SK-N-SH (cell line): ENCODE results near the gene OR13J1. TPM values are rescaled to one million over a fixed set of nuclear protein-coding genes. Genes with fewer than 3 reads are reported as not detected.

Experiments used
- CTCF ChIA-PET: fragments of 300-600, 350-600 bp; formaldehyde crosslinking; extraction: SDS; loops from one replicate; lab custom pipeline; 2021; lab: Yijun Ruan, JAX
- POLR2A ChIA-PET: fragments of 350-600 bp; sonication (Branson Sonifier 250); formaldehyde crosslinking; extraction: SDS; loops from one replicate; lab custom pipeline; 2020; ENCODE audit warnings: antibody characterized with exemption, inconsistent platforms; lab: Yijun Ruan, JAX
- DNase-seq: peaks from one replicate; pipeline ENCODE4 v3.0.0; 2012
- H2AFZ ChIP-seq: fragments of 200-600 bp; sonication (generic); 2 replicates; pipeline ENCODE4 v1.8.1; 2016; ENCODE audit warnings: antibody characterized with exemption, mild to moderate bottlenecking, low read depth
- H3F3A ChIP-seq: fragments of 200-600 bp; sonication (generic); replicated peaks from 2 replicates; pipeline ENCODE3; 2016; ENCODE audit warnings: antibody characterized with exemption, mild to moderate bottlenecking; ENCODE audit not compliant: insufficient read depth
- H3K27ac ChIP-seq, 2 experiments: fragments of 200-500 bp in 1 of 2; fragments of 200-600 bp in 1 of 2; sonication (Bioruptor generic) in 1 of 2; sonication (generic), shearing (Covaris generic) in 1 of 2; 2 replicates each; pipeline versions ENCODE4 v1.5.1 to v1.6.1; 2014 to 2016; ENCODE audit warnings: low read depth in 2 of 2, inconsistent platforms in 1 of 2, low read length in 1 of 2, mild to moderate bottlenecking in 1 of 2, mixed read lengths in 1 of 2
- H3K27me3 ChIP-seq: fragments of 200-600 bp; sonication (generic), shearing (Covaris generic); 2 replicates; pipeline ENCODE4 v1.6.1; 2016; ENCODE audit warnings: mixed run types; ENCODE audit not compliant: insufficient read depth
- H3K36me3 ChIP-seq, 2 experiments: fragments of 200-500 bp in 1 of 2; fragments of 200-600 bp in 1 of 2; sonication (Bioruptor generic) in 1 of 2; sonication (generic) in 1 of 2; replicated peaks in 1 of 2; 2 replicates each; pipeline versions ENCODE3 to v1.5.1; 2014 to 2016; ENCODE audit warnings: low read length in 1 of 2, mild to moderate bottlenecking in 1 of 2; ENCODE audit not compliant: insufficient read depth in 2 of 2, control insufficient read depth in 1 of 2
- H3K4me1 ChIP-seq, 2 experiments: fragments of 200-500 bp in 1 of 2; fragments of 200-600 bp in 1 of 2; sonication (Bioruptor generic) in 1 of 2; sonication (generic), shearing (Covaris generic) in 1 of 2; 2 replicates each; pipeline versions ENCODE4 v1.5.1 to v1.6.1; 2014 to 2016; ENCODE audit warnings: low read depth in 1 of 2, low read length in 1 of 2, mixed run types in 1 of 2; ENCODE audit not compliant: insufficient read depth in 2 of 2, control insufficient read depth in 1 of 2
- H3K4me2 ChIP-seq: fragments of 200-600 bp; sonication (generic), shearing (Covaris generic); 2 replicates; pipeline ENCODE4 v1.6.1; 2017; ENCODE audit warnings: mixed run types
- H3K4me3 ChIP-seq, 2 experiments: fragments of 200-500 bp in 1 of 2; fragments of 200-600 bp in 1 of 2; sonication (Bioruptor generic) in 1 of 2; sonication (generic), shearing (Covaris generic) in 1 of 2; 2 replicates each; pipeline versions ENCODE4 v1.5.1 to v1.8.1; 2014 to 2016; ENCODE audit warnings: low read depth in 2 of 2, inconsistent platforms in 1 of 2, low read length in 1 of 2, mild to moderate bottlenecking in 1 of 2, mixed read lengths in 1 of 2, moderate library complexity in 1 of 2
- H3K79me2 ChIP-seq: fragments of 200-600 bp; sonication (generic); 2 replicates; pipeline ENCODE4 v1.8.1; 2017; ENCODE audit warnings: mild to moderate bottlenecking; ENCODE audit not compliant: insufficient read depth
- H3K9ac ChIP-seq: fragments of 200-600 bp; sonication (generic); 2 replicates; pipeline ENCODE4 v1.6.1; 2017; ENCODE audit warnings: mixed run types
- H3K9me2 ChIP-seq: fragments of 200-600 bp; sonication (generic); 2 replicates; pipeline ENCODE4 v1.6.1; 2017; ENCODE audit warnings: mixed run types
- H3K9me3 ChIP-seq: fragments of 200-600 bp; sonication (generic); 2 replicates; pipeline ENCODE4 v1.6.1; 2017; ENCODE audit warnings: mixed run types, mild to moderate bottlenecking, moderate library complexity
- H4K20me1 ChIP-seq: fragments of 200-600 bp; sonication (generic); 2 replicates; pipeline ENCODE4 v1.6.1; 2017; ENCODE audit warnings: mild to moderate bottlenecking, mixed run types; ENCODE audit not compliant: insufficient read depth
- ELF1 ChIP-seq: IDR thresholded peaks from 2 replicates; pipeline ENCODE4 v1.4.0; 2012
- FOXM1 ChIP-seq: IDR thresholded peaks from 2 replicates; pipeline ENCODE4 v1.4.0; 2012; ENCODE audit warnings: low read depth, mild to moderate bottlenecking
- MXI1 ChIP-seq: IDR thresholded peaks from 2 replicates; pipeline ENCODE4 v1.6.1; 2012; ENCODE audit warnings: mild to moderate bottlenecking, low read depth, low read length, improper control_type of control experiment
- NRF1 ChIP-seq: IDR thresholded peaks from 2 replicates; pipeline ENCODE4 v1.6.1; 2012; ENCODE audit warnings: low read depth, mild to moderate bottlenecking, low read length
- RAD21 ChIP-seq: IDR thresholded peaks from 2 replicates; pipeline ENCODE4 v1.6.1; 2012; ENCODE audit warnings: mild to moderate bottlenecking, low read length
- RCOR1 ChIP-seq: fragments of 150-350 bp; IDR thresholded peaks from 2 replicates; pipeline ENCODE4 v1.6.1; 2017; ENCODE audit warnings: antibody characterized with exemption, low read length
- SIN3A ChIP-seq: IDR thresholded peaks from 2 replicates; pipeline ENCODE4 v1.6.1; 2012; ENCODE audit warnings: low read depth, mild to moderate bottlenecking, low read length, moderate library complexity, borderline replicate concordance
- SMC3 ChIP-seq: IDR thresholded peaks from 2 replicates; pipeline ENCODE4 v1.6.1; 2012; ENCODE audit warnings: low read depth, low read length, improper control_type of control experiment
- TAF1 ChIP-seq: IDR thresholded peaks from 2 replicates; pipeline ENCODE4 v1.6.1; 2012; ENCODE audit warnings: low read depth, mild to moderate bottlenecking, low read length, moderate library complexity, borderline replicate concordance
- TEAD4 ChIP-seq: IDR thresholded peaks from 2 replicates; pipeline ENCODE4 v1.4.0; 2012; ENCODE audit warnings: mild to moderate bottlenecking, borderline replicate concordance; ENCODE audit not compliant: insufficient read depth
- WGBS: methylation state at CpG from one replicate; pipeline ENCODE4 v1.1.6; 2017; ENCODE audit warnings: low lambda C conversion rate; 5-methylcytosine and 5-hydroxymethylcytosine counted together
- polyA plus RNA-seq, 3 experiments: library from polyadenylated mRNA; depleted of rRNA; stranded (reverse); fragments of >200 nt; gene quantifications; 2 replicates each; pipeline ENCODE4 v1.2.3, GENCODE V29; 2012
- TF ChIP-seq, protein P1 (sequence below): fragments of 150-350 bp; IDR thresholded peaks from 2 replicates; pipeline ENCODE4 v1.6.1; 2016; ENCODE audit warnings: mild to moderate bottlenecking, low read depth, low read length
- TF ChIP-seq, protein P2 (sequence below): fragments of 200-600 bp; sonication (generic); IDR thresholded peaks from 2 replicates; pipeline ENCODE4 v1.6.1; 2017; ENCODE audit warnings: antibody characterized with exemption, mild to moderate bottlenecking, moderate library complexity

The OR13J1 gene
- polyA plus RNA-seq, 1 of the 3 experiments (the other 2 are of a cell fraction) = not detected

DNA sequence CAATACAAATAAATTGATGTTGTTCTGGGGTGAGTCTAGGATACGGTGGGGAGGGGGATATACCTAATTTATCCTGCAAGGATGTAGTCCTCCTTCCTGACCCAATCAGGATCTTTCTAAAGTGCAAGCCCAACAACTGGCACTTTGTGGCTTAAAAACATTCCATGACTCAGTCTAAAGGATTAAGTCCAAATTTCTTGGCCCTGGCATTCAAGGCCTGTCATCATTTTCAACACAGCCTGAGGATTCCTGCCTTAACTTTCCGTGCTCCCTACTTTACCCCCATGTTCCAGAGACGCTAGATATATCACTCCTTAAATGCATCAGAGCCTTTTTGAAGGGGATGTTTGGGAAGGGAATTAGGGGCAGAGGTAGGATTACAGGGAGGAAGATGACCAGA is 42.7 kb downstream of the OR13J1 start:
- CTCF ChIA-PET = interaction anchor here (1.0 to 5.7 kb wide), 7 partner anchors 8 to 196 kb away, joined by 3 to 54 read pairs (median 14); partner anchors contain the start of gene HINT2
- Histone ChIP-seq H3K4me2 (no peak overlapping the region), H3K79me2 (no peaks in the 10 kb centered on the region), H3K9me2 (no peaks in the 10 kb centered on the region), H3K27ac (no peak overlapping the region), H3K9me3 (no peaks in the 10 kb centered on the region), H3K4me3 (no peak overlapping the region), H3F3A (peaks cover 4% of the 10 kb centered on the region), H3K9ac (no peak overlapping the region), H3K4me1 (peaks cover 7 to 21% of the 10 kb centered on the region in 2 experiments; a peak in 1 of 4 replicates), H4K20me1 (no peaks in the 10 kb centered on the region), H2AFZ (no peak overlapping the region), H3K36me3 (no peaks in the 10 kb centered on the region), H3K27me3 (no peaks in the 10 kb centered on the region)
- TF ChIP-seq TEAD4 (no peak), MXI1 (no peak), TAF1 (no peak), SIN3A (no peak), FOXM1 (no peak), RCOR1 (no peak), NRF1 (no peak), ELF1 (no peak)
- TF ChIP-seq, protein P1, sequence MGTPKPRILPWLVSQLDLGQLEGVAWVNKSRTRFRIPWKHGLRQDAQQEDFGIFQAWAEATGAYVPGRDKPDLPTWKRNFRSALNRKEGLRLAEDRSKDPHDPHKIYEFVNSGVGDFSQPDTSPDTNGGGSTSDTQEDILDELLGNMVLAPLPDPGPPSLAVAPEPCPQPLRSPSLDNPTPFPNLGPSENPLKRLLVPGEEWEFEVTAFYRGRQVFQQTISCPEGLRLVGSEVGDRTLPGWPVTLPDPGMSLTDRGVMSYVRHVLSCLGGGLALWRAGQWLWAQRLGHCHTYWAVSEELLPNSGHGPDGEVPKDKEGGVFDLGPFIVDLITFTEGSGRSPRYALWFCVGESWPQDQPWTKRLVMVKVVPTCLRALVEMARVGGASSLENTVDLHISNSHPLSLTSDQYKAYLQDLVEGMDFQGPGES = no peak
- 90% methylated on average over 3 of the region's 3 CpGs for WGBS
- DNase-seq = no peak
- POLR2A ChIA-PET = no interaction called here

DNA sequence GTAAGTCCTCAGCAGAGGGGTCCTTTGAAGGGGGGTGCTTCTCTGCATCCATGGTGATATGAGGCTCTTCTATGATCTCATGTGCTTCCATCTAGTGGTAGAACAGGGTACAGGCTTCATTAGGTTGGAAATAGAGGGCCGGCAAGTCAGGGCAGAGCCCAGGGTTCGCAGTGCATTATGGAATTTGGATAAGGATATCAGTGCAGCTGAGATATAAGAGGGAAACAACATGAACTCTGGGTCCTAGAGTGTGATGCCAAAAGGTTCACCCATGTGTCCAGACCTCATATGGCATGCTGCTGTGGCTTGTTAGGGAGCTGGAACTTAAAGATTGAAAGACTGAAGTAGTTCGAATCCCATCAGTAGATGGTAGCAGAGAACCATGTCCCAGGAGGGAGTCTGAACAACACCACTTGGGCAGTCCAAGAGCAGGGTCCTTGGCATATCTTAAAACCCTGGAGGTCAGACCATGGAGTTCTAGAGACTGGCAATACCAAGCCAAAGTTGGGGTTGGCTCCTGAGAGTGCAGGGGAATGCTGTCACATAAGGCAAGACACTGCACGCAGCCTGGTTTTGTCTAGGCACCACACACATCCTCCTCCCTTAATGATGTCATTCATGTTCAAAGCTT is 44.0 kb downstream of the OR13J1 start:
- ChIA-PET POLR2A (no interaction called here), CTCF (interaction anchor here (0.8 to 5.7 kb wide), 35 partner anchors 10 to 129 kb away, joined by 3 to 54 read pairs (median 4); partner anchors contain the start of genes HINT2, OR13J1 and SPAG8)
- peak; percentile 64 for DNase-seq
- no peaks in the 10 kb centered on the region for H3K9me3 ChIP-seq
- peak overlapping the region; percentile 58 for H2AFZ ChIP-seq
- H3K4me2 ChIP-seq = no peak overlapping the region
- H3K9ac ChIP-seq = no peak overlapping the region
- peaks cover 4% of the 10 kb centered on the region for H3F3A ChIP-seq
- H3K4me1 ChIP-seq = peaks cover 7 to 20% of the 10 kb centered on the region in 2 experiments; a peak in 1 of 4 replicates
- H3K9me2 ChIP-seq = no peaks in the 10 kb centered on the region
- H3K27ac ChIP-seq = peak overlapping the region in 1 of 2 experiments; percentile 54; a peak in 1 of 4 replicates
- H4K20me1 ChIP-seq = no peaks in the 10 kb centered on the region
- no peak for TF ChIP-seq MXI1
- TF ChIP-seq RAD21 = peak; percentile 50
- TF ChIP-seq SMC3 = peak; percentile 54; the same call in 1 of the 2 replicates
- no peak for TF ChIP-seq TAF1
- TF ChIP-seq, protein P2, sequence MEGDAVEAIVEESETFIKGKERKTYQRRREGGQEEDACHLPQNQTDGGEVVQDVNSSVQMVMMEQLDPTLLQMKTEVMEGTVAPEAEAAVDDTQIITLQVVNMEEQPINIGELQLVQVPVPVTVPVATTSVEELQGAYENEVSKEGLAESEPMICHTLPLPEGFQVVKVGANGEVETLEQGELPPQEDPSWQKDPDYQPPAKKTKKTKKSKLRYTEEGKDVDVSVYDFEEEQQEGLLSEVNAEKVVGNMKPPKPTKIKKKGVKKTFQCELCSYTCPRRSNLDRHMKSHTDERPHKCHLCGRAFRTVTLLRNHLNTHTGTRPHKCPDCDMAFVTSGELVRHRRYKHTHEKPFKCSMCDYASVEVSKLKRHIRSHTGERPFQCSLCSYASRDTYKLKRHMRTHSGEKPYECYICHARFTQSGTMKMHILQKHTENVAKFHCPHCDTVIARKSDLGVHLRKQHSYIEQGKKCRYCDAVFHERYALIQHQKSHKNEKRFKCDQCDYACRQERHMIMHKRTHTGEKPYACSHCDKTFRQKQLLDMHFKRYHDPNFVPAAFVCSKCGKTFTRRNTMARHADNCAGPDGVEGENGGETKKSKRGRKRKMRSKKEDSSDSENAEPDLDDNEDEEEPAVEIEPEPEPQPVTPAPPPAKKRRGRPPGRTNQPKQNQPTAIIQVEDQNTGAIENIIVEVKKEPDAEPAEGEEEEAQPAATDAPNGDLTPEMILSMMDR = peak; percentile 87
- H3K79me2 ChIP-seq = no peaks in the 10 kb centered on the region
- WGBS = 51% methylated on average over 4 of the region's 4 CpGs
- no peaks in the 10 kb centered on the region for H3K27me3 ChIP-seq
- no peaks in the 10 kb centered on the region for H3K36me3 ChIP-seq
- H3K4me3 ChIP-seq = no peak overlapping the region; a peak in 1 of 4 replicates
